SK-N-DZ (cell line): ENCODE results near the gene TTC8.

Experiments
- small RNA-seq, 2 experiments: library from RNA; depleted of rRNA; stranded (forward); fragments of <200 nt; gene quantifications; one replicate each; pipeline ENCODE3, GENCODE V24; 2014

The TTC8 gene

Small RNA genes lying within 50 kb of the gene (small RNA-seq; reads per million reads assigned to genes)
- gene RF00019 (0 reads per million in 2 experiments), gene RNU4-92P (0 reads per million in 2 experiments)
